ENCODE results near the gene ZBED1.
"Not testable (repeated sequence)": the region's sequence is repeated elsewhere in the genome, so short reads cannot be mapped to it uniquely, and the experiment has no call there.

Gene ZBED1

GRCh38 chrX:2495595-2495994, 5.2 kb downstream of the ZBED1 start:
- no peak for DNase-seq

DNA sequence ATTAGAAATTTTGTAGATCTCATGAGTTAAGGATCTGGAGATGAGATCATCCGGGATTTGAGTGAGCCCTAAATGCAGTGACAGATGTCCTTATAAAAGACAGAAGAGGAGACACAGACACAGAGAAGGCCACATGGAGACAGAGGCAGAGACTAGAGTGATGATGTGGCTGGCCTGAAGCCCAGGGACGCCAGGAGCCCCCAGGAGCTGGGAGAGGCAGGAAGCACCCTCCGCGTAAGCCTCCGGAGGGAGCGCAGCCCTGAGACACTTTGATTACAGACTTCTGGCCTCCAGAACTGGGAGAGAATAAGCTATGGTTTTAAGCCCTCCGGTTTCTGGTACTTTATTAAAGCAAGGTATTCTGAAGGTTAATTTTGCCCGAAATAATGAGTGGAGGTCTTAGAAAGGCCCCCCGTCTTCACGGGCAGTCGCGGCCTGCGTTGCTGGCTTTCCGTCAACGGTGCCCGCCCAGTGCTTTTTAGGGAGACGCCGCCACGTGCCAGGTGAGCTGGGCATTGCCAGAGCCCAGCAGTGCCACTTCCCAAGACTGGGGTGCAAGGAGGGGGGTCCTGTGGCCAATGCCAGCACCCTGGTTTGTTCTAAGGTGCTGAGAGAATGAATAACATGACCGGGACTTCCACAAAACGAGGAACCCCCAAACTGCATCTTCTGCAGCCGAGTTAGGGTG, 8.1 kb downstream of the ZBED1 start:
- DNase-seq, result peak; percentile 66

DNA sequence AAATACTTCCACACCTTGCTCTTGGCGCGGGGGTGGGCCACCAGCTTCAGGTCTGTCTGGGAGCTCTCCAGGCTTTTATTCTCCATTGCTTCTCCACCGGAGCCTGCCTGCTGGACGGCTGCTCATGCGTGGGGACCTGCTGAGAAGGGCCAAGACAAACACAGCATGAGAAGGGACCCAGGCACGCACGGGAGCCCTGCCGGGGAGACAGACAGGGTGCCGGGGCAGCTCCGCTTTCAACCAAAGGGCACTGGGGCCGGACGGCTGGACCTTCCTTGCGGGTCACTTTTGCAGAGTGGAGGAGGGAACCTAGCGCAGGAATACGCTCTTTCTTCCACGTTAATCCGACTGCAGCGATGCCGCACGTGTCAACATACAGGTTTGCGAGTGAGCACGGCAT, 10.1 kb downstream of the ZBED1 start:
- DNase-seq, result no peak

GRCh38 chrX:2489446-2490445, 11.0 kb downstream of the ZBED1 start:
- DNase-seq, result no peak

DNA sequence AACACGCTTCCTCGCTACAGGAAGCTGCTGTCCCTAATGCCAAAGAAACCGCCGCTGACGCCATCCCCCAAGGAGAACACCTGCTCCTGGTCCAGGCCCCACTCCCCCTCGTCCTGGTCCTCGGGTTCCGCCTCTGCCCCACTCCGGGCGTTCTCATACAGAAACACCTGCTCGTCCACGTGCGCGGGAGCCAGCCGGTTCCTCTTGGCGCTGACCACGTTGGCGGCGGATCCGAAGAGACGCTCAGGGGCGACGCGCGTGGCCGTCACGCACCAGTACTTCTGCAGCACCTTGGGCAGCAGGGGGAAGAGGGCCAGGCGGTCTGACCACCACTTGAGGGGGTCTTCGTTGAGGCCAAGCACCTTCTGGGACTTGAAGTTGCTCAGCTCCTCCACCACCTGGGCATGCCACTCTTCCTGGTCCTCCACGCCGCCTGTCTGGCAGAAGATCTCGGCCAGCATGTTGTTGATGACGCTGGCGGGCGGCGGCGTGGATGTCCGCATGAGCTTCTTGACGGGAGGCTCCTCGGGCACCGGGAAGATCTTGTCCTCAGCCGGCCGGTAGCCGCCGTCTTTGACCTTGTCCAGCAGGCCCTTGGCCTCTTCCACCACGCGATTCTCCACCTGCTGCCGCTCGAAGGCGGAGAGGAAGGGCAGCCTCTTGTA, 12.0 kb downstream of the ZBED1 start:
- no peak for DNase-seq

- DNase-seq, result no peak
Observed at GRCh38 chrX:2487366-2487765, 13.4 kb downstream of the ZBED1 start.

DNA sequence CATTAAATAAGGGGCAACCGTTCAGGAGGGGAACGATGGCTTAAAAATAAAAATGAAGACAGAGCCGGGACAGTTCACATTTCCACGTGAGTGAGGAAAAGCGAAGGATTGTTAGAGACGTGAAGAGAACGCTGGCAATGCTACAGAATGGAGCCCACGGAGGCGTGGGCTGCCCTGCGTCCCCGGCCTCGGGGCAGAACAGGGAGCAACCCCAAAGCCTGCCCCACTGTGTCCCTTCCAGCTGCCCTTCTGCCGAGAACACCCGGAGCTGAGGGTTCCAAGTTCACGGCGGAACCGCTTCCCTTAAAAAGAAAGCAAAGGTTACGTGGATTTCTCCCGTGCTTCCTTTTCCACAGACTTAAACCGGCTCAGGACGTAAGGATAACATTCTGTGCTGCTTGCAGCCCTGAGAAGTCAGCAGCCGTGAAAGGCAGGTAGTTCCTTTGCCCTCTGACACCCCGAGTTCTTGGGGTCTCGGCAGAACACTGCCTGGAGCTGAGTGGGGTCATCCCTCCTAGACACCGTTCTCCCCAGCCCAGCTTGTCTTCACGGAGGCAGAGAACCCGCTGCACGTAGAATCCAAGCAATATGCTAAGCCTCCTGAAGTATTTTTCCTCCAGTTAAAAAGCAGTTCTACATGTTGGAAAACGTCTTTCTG, 14.2 kb downstream of the ZBED1 start:
- no peak for DNase-seq

DNA sequence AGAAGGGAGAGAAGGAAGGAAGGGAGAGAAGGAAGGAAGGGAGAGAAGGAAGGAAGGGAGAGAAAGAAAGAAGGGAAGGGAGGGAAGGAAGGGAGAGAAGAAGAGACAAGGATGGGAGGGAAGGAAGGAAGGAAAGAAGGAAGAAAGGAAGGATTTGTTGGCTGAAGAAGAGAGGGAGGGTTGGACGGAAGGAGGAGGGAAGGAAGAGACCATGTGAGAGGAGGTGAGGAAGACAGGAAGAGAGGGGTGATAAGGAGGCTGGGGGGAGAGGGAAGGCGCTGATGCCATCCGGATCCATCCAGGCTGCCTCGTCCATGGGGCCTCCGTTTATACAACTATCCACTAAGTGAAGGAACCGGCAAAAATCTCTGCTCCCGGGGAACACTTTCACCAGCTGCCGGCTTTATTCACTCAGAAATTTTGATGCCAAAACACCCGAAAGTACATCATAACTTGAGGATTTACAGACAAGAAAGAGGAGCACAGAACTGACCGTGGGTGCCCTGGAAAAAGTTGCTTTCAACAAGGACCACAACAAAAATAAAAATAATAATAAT, 14.9 kb downstream of the ZBED1 start:
- no peak for DNase-seq

DNA sequence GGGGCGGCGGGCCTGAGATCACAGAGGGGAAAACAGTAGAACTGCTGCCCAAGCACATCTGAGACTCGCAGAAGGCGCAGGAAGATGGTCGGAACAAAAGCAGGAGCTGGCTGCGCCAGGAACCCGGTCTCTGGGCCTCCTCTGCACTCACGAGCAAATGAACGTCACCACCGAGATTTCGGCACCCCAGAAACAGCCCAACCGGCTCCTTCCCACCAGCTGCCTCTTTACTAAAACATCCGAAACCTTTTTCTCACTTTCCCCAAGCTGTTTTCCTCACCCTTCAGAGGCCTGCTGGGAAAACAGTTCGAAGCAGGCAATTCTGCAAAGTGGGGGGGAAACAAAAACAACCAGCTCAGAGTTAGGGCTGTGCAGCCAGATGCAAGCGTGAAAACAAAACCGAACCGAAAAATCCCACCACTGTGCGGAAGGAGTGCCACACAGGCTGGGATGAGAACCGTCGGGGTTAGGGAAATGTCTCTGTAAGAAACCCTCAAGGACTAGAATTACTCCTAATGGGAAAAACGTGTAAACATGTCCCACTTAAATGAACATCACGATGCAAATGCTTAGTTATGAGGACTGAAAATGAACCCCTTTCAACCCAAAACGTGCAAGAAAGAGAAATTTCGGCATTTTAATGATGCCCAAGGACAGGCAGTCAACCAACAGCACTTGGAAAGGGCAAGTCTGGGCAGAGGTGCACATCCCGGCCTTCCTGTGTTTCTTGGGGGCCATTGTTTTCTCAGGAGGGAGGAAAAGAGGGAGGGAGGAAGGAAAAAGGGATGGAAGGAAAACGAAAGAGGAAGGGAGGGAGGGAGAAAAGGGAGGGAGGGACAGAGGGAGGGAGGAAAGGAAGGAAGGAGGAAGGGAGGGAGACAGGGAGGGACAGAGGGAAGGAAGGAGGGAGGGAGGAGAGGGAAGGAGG, 15.8 kb downstream of the ZBED1 start:
- peak; percentile 65 for DNase-seq

GRCh38 chrX:2484256-2484655, 16.5 kb downstream of the ZBED1 start:
- no peak for DNase-seq

DNA sequence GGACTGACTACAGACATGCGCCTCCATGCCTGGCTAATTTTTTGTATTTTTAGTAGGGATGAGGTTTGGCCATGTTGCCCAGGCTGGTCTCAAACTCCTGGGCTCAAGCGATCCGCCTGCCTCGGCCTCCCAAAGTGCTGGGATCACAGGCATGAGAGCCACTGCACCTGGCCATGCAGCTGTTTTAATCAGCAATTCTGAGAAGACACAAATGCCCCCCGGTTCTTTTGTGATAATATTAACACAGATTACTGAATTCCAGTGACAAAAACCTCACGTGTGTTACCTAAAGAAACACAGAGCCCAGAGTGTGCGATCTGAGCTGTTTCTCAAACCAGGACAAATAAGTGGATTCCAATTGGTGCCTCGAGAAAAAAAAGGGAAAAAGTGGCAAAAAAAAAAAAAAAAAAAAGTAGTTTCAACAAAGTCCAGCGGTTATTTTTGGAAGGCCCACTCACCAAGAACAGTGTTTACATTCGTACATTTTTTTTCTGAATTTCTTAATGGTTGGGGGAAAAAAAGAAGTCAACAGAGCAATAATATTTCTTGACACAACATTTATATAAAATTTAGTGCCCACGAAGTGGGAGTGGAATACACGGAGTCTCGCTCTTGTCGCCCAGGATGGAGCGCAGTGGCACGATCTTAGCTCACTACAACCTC, 17.2 kb downstream of the ZBED1 start:
- DNase-seq, result no peak

DNA sequence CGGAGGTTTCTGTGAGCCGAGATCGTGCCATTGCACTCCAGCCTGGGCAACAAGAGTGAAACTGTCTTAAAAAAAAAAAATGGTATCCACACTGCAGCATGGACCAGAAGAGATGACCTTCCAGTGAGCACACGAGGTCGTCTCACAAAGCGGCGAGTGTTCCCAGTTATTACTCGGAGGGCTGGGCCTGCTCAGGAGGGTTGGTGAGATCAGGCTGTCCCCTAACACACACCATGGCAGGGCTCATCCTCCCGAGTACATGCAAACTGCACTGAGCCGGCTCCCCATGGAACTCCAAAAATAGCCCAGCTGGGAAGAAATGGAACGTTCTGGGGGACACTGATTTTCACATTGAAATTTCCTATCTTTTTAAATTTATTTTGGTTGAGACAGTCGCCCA, 19.2 kb downstream of the ZBED1 start:
- DNase-seq, result not testable (repeated sequence)

DNA sequence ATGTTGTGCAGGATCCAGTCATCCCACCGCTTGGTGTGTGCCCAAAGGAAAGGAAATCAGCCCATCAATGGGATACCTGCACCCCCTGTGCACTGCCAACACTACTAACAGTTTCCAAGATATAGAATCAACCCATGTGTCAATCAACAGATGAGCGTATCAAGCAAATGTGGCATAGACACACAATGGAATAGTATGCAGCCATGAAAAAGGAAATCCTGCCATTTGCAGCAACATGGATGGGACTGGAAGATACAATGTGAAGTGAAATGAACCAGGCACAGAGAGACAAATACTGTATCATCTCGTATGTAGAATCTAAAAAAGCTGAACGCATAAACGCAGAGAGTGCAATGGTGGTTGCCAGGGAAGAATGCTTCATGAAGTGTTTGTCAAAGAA, 20.8 kb downstream of the ZBED1 start:
- DNase-seq, result not testable (repeated sequence)

- DNase-seq, result no peak
Observed at GRCh38 chrX:2479420-2479780, 21.4 kb downstream of the ZBED1 start.

DNA sequence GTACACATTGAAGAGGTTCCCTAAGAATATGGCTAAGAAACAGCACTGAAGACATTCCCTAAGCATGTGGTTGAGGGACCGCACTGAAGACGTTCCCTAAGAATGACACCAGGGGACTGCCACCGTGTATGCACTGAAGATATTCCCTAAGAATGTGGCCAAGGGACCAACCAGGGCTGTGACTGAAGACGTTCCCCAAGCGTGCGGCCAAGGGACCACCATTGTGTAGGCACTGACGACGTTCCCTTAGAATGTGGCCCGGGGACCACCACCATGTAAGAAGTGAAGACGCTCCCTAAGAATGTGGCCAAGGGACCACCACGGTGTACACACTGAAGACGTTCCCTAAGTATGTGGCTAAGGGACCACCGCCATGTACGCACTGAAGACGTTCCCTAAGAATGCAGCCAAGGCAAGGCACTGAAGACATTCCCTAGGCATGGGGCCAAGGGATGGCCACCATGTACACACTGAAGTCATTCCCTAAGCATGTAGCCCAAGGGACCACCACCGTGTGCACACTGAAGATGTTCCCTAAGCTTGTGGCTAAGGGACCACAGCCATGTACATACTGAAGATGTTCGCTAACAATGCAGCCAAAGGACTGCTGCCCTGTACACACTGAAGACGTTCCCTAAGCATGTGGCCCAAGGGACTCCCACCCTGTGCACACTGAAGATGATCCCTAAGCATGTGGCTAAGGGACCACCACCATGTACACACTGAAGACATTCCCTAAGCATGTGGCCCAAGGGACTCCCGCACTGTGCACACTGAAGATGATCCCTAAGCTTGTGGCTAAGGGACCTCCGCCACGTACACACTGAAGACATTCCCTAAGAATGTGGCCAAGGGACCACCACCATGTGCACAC, 22.0 kb downstream of the ZBED1 start:
- peak; percentile 44 for DNase-seq

GRCh38 chrX:2477313-2477712, 23.5 kb downstream of the ZBED1 start:
- not testable (repeated sequence) for DNase-seq

GRCh38 chrX:2474963-2475726, 25.6 kb downstream of the ZBED1 start:
- DNase-seq, result no peak

DNA sequence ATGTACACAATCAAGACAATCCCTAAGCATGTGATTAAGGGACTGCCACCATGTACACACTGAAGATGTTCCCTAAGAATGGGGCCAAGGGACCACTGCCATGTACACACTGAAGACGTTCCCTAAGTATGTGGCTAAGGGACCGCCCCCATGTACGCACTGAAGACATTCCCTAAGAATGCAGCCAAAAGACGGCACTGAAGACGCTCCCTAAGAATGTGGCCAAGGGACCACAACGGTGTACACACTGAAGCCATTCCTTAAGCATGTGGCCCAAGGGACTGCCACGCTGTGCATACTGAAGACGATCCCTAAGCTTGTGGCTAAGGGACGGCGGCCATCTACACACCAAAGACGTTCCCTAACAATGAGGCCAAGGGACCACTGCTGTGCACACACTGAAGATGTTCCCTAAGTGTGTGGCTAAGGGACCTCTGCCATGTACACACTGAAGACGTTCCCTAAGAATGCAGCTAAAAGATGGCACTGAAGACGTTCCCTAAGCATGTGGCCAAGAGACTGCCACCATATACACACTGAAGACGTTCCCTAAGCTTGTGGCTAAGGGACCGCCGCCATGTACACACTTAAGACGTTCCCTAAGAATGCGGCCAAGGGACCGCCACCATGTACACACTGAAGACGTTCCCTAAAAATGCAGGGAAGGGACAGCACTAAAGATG, 26.4 kb downstream of the ZBED1 start:
- DNase-seq, result no peak

GRCh38 chrX:2473064-2473463, 27.7 kb downstream of the ZBED1 start:
- not testable (repeated sequence) for DNase-seq

Data from fibroblast of skin of right biceps (primary cell).